Stomach (tissue), 9 donors: ENCODE measurements around the gene PDIA6. TPM values are rescaled to one million over a fixed set of nuclear protein-coding genes. Genes with fewer than 3 reads are reported as not detected.
A peak's percentile ranks its signal among the peaks of the same experiment; 100 is the strongest.

Experiments used
- DNase-seq, 2 donors: peaks; one replicate each; pipeline versions ENCODE4 v3.0.0 to v3.0.0-alpha.2; 2013 to 2019
- H3K27ac ChIP-seq, 5 donors: fragments of 200-600 bp in 4 of 5; sonication (generic) in 4 of 5; one replicate each; pipeline ENCODE4 v1.5.1; 2013 to 2019; ENCODE audit warnings: mild to moderate bottlenecking in 1 of 5, moderate library complexity in 1 of 5
- H3K27me3 ChIP-seq, 3 donors: fragments of 200-600 bp; sonication (generic); one replicate each; pipeline ENCODE4 v1.5.1; 2017 to 2019; ENCODE audit warnings: mixed run types in 1 of 3
- H3K36me3 ChIP-seq, 4 donors: fragments of 200-600 bp; sonication (generic); 1 replicate in 3 of 4; 2 replicates in 1 of 4; pipeline ENCODE4 v1.5.1; 2016 to 2019
- H3K4me1 ChIP-seq, 4 donors: fragments of 200-600 bp; sonication (generic); one replicate each; pipeline ENCODE4 v1.5.1; 2016 to 2019
- H3K4me3 ChIP-seq, 4 donors: fragments of 200-600 bp; sonication (generic) in 3 of 4; one replicate each; pipeline ENCODE4 v1.5.1; 2016 to 2019; ENCODE audit warnings: mild to moderate bottlenecking in 1 of 4
- H3K9me3 ChIP-seq, 4 donors: fragments of 200-600 bp; sonication (generic); one replicate each; pipeline ENCODE4 v1.5.1; 2016 to 2019
- EP300 ChIP-seq: sonication (generic); formaldehyde crosslinking; IDR thresholded peaks from one replicate; pipeline ENCODE4 v1.6.1; 2017; ENCODE audit warnings: antibody characterized with exemption
- POLR2A ChIP-seq, 4 donors: fragments of 450-650 bp; IDR thresholded peaks; one replicate each; pipeline ENCODE4 v1.6.1; 2016; ENCODE audit warnings: antibody characterized with exemption in 4 of 4, control low read depth in 2 of 4, mild to moderate bottlenecking in 1 of 4, moderate library complexity in 1 of 4
- POLR2AphosphoS5 ChIP-seq, 3 donors: sonication (generic); formaldehyde crosslinking; IDR thresholded peaks; one replicate each; pipeline ENCODE4 v1.6.1; 2016; ENCODE audit warnings: antibody characterized with exemption in 3 of 3
- whole genome bisulfite sequencing, 5 donors: extraction: QIAGEN DNeasy Blood & Tissue Kit in 3 of 5; methylation state at CpG; one replicate each; pipeline versions ENCODE4 v1.1.5 to v1.1.7; 2013 to 2018; 5-methylcytosine and 5-hydroxymethylcytosine counted together
- intact Hi-C: fragments of 100-400 bp; cut with DNase I; formaldehyde crosslinking; loops from one replicate; pipeline ENCODE4 v1.15.1; 2023; ENCODE audit warnings: low total_unique reads
- polyA plus RNA-seq, 3 donors: library from polyadenylated mRNA; stranded (reverse); fragments of 200-250 nt; gene quantifications; one replicate each; pipeline ENCODE4 v1.2.3, GENCODE V29; 2013
- total RNA-seq, 5 donors: library from RNA; depleted of rRNA; stranded (reverse); fragments of >200 nt; gene quantifications; one replicate each; pipeline versions ENCODE4 v1.1.0 to v1.2.3, GENCODE V29; 2014 to 2016
- TF ChIP-seq, protein P1 (sequence below), 7 experiments: fragments of 450-650 bp in 4 of 7; fragments of 200-600 bp in 3 of 7; sonication (generic) in 3 of 7; IDR thresholded peaks; one replicate each; pipeline ENCODE4 v1.5.1; 2016 to 2019; ENCODE audit warnings: antibody characterized with exemption in 7 of 7, control low read depth in 2 of 7, mild to moderate bottlenecking in 1 of 7
- donor health status: healthy with polysubstance abuse.
- donor health status: Bipolar disorder and iron deficiency.
- donor health status: healthy.

PDIA6 gene
- total and polyA plus RNA-seq, 8 donors = 37.3 to 272 (median 85.4) TPM

DNA sequence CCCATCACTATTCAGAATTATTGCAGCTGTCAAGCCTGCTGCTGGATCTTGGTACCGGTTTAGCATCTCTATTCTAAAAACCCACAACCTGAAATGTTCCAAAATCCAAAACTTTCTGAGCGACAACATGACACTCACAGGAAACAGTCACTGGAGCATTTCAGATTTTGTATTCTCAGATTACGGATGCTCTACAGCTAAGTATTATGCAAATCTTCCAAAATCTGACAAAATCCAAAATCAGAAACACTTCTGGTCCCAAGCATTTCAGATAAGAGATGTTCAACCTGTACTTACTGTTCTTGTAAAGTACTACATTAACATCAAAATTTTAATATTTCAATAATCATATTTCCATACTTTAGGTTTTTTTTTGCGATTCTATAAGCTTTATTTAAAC, 12.4 kb downstream of the PDIA6 start:
- no peak overlapping the region for H3K4me3 ChIP-seq
- intact Hi-C loops = no loop called here
- 93 to 96% (median 94%) methylated on average over 4 of the region's 4 CpGs for WGBS, 5 donors

DNA sequence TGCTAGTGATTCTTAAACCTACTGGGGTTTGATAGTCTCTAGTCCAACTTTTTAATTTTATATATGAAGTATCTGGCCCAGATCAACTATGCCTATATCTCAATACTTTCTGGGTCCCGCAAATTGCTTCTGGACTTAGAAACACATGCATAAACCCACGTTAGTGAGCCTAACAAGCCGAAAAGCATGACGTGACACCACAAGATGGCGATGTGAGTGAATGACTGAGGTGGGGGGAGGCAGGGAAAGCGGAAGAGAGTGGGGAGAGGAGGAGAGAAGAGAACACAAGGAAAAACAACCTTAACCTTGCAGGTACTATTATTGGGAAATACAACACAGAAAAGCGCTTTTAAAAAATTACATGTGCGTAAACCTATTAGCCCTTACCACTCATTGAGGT, 13.8 kb downstream of the PDIA6 start:
- Histone ChIP-seq H3K4me3 (no peak overlapping the region), H3K36me3 (peaks cover 33 to 87% (median 82%) of the 10 kb centered on the region in 4 donors), H3K27me3 (no peaks in the 10 kb centered on the region), H3K4me1 (peaks cover 0 to 44% (median 10%) of the 10 kb centered on the region in 4 donors), H3K9me3 (no peaks in the 10 kb centered on the region), H3K27ac (no peak overlapping the region)
- intact Hi-C loops = no loop called here
- TF ChIP-seq EP300 = no peak
- TF ChIP-seq POLR2AphosphoS5 (IDR thresholded peaks at IDR 0.05) = no peak
- no peak for TF ChIP-seq POLR2A (IDR thresholded peaks at IDR 0.05)
- TF ChIP-seq, protein P1, sequence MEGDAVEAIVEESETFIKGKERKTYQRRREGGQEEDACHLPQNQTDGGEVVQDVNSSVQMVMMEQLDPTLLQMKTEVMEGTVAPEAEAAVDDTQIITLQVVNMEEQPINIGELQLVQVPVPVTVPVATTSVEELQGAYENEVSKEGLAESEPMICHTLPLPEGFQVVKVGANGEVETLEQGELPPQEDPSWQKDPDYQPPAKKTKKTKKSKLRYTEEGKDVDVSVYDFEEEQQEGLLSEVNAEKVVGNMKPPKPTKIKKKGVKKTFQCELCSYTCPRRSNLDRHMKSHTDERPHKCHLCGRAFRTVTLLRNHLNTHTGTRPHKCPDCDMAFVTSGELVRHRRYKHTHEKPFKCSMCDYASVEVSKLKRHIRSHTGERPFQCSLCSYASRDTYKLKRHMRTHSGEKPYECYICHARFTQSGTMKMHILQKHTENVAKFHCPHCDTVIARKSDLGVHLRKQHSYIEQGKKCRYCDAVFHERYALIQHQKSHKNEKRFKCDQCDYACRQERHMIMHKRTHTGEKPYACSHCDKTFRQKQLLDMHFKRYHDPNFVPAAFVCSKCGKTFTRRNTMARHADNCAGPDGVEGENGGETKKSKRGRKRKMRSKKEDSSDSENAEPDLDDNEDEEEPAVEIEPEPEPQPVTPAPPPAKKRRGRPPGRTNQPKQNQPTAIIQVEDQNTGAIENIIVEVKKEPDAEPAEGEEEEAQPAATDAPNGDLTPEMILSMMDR (IDR thresholded peaks at IDR 0.05) = no peak
- no peak for DNase-seq
- WGBS, 5 donors = 80 to 87% (median 86%) methylated on average over 8 of the region's 8 CpGs

More for the DNA sequence above, 12.4 kb downstream of the PDIA6 start:
- Histone ChIP-seq H3K4me1 (peaks cover 0 to 31% (median 6%) of the 10 kb centered on the region in 4 donors), H3K9me3 (no peaks in the 10 kb centered on the region), H3K27ac (no peak overlapping the region), H3K36me3 (peaks cover 33 to 73% (median 72%) of the 10 kb centered on the region in 4 donors), H3K27me3 (no peaks in the 10 kb centered on the region)
- DNase-seq = no peak
- TF ChIP-seq EP300 = no peak
- TF ChIP-seq, protein P1 (IDR thresholded peaks at IDR 0.05) = no peak
- TF ChIP-seq POLR2A (IDR thresholded peaks at IDR 0.05) = no peak
- TF ChIP-seq POLR2AphosphoS5 (IDR thresholded peaks at IDR 0.05) = no peak

DNA sequence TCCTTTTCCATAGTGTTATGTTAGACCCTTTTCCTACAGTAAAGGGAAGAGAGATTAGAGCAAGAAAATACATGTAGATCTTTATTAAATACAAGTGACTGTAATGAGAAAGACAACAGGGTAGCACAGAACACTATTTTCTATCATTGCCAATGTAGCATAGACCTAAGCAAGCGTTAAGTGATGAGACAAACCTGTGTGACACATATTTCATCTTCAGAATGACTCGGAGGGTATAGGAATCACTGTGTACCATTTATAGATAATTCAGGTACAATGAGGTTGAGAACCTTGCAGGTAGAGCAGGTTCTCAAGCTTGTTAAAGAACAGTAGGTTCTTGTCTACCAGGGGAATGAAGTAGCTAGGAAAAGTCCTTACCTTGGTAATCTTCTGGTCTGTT, 15.9 kb downstream of the PDIA6 start:
- no peak overlapping the region for H3K4me3 ChIP-seq
- peaks cover 43 to 97% (median 95%) of the 10 kb centered on the region in 4 donors for H3K36me3 ChIP-seq
- H3K4me1 ChIP-seq = peaks cover 0 to 40% (median 10%) of the 10 kb centered on the region in 4 donors
- no peaks in the 10 kb centered on the region for H3K9me3 ChIP-seq
- TF ChIP-seq EP300 = no peak
- no peak for TF ChIP-seq POLR2AphosphoS5 (IDR thresholded peaks at IDR 0.05)
- TF ChIP-seq POLR2A (IDR thresholded peaks at IDR 0.05) = no peak
- TF ChIP-seq, protein P1 (IDR thresholded peaks at IDR 0.05) = no peak
- intact Hi-C loops = no loop called here
- DNase-seq = no peak
- no peak overlapping the region for H3K27ac ChIP-seq
- no peaks in the 10 kb centered on the region for H3K27me3 ChIP-seq
- WGBS, 5 donors = 88 to 96% (median 93%) methylated on average over 2 of the region's 2 CpGs

DNA sequence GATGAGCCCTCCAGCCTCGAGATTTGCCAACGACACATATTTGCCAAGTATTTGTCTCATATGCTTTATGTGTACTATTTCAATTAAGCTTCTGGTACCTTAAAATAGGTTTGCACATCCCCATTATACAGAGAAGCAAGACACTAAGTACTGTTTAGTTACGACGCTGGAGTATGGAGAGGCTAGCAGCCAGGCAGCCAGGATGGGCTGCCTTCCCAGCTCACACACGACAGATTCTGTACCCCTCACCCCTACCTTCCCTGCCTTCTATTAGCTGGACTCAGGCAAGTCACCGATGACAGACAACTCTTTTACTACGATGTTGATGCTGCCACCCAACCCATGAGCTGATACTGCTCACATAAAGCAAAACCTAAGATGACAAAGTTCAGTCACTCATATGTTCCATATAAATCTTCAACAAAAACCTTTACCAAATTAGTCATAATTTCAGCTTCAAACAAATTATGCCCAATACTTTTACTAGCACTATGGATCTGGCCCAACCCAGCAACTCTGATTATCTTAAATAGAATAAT, 17.0 kb downstream of the PDIA6 start:
- WGBS, 5 donors = 63 to 73% (median 67%) methylated on average over 7 of the region's 7 CpGs
- H3K9me3 ChIP-seq = no peaks in the 10 kb centered on the region
- H3K36me3 ChIP-seq = peaks cover 36 to 97% (median 95%) of the 10 kb centered on the region in 4 donors
- intact Hi-C loops = no loop called here
- no peak for DNase-seq
- peaks cover 1 to 45% (median 10%) of the 10 kb centered on the region in 4 donors for H3K4me1 ChIP-seq
- no peaks in the 10 kb centered on the region for H3K27me3 ChIP-seq
- H3K4me3 ChIP-seq = no peak overlapping the region
- no peak for TF ChIP-seq POLR2A (IDR thresholded peaks at IDR 0.05)
- TF ChIP-seq POLR2AphosphoS5 (IDR thresholded peaks at IDR 0.05) = no peak
- no peak for TF ChIP-seq EP300
- TF ChIP-seq, protein P1 (IDR thresholded peaks at IDR 0.05) = no peak
- peak overlapping the region in 1 of 5 donors; percentile 11 for H3K27ac ChIP-seq
